GM19351 (cell line): ENCODE results near the gene TMEM115.

Experiments
- ATAC-seq: cut with Tn5 transposase; IDR thresholded peaks from one replicate; pipeline ENCODE4 v1.9.1; 2021; ENCODE audit warnings: mild to moderate bottlenecking, moderate library complexity; ENCODE audit not compliant: unreplicated experiment

Gene TMEM115

DNA sequence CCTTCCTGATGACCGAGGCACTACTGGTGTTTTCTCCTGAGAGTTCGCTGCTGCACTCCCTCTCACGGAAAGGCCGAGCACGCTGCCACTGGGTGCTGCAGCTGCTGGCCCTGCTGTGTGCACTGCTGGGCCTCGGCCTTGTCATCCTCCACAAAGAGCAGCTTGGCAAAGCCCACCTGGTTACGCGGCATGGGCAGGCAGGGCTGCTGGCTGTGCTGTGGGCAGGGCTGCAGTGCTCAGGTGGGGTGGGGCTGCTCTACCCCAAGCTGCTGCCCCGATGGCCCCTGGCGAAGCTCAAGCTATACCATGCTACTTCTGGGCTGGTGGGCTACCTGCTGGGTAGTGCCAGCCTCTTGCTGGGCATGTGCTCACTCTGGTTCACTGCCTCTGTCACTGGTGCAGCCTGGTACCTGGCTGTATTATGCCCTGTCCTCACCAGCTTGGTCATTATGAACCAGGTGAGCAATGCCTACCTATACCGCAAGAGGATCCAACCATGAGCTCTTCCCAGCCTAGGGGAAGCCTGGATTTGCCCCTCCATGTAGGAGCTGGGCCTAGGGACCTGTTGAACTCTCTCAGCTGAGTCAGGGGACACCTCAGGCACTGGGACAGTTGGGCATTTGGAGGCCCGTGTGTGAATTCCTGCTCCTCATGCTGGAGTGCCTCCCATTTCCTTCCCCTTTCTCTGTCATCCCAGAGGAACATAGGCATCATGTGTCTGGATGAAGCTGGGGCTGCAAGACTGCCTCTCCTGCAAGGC, 5.9 kb downstream of the TMEM115 start:
- ATAC-seq: no peak

DNA sequence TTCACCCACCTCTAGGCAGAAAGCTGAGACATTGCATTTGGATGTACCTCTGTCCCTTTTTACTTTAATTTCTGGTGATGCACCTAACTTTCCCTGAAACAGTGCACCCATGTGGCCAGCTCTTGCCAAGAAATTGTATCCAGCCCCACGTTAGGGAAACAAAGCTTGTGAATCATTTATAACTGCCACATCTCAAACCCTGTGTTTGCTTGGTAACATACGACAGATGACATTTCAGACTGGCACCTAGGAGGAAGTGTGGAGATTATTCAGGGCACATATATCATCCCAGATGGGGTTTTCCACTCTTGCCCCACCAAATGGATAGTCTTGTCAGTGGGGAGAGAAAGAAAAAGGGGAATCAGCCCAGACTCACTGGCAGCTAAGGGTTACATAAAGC, 6.5 kb downstream of the TMEM115 start:
- no peak for ATAC-seq

DNA sequence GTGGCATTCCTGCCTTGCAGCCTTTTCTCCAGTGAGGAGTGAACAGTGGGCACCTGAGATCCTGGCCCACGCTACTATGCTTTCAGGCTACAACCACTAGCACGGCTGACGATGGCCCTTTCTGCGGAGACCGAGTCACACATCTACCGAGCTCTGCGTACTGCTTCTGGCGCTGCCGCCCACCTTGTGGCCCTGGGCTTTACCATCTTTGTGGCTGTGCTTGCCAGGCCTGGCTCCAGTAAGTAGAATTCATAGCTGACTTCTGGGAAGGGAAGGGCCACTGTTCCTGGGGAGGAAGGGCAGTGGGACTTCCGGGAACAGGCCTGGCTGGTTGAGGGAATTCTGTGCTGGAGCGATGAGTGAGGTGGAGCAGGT, 8.0 kb downstream of the TMEM115 start:
- ATAC-seq: no peak

DNA sequence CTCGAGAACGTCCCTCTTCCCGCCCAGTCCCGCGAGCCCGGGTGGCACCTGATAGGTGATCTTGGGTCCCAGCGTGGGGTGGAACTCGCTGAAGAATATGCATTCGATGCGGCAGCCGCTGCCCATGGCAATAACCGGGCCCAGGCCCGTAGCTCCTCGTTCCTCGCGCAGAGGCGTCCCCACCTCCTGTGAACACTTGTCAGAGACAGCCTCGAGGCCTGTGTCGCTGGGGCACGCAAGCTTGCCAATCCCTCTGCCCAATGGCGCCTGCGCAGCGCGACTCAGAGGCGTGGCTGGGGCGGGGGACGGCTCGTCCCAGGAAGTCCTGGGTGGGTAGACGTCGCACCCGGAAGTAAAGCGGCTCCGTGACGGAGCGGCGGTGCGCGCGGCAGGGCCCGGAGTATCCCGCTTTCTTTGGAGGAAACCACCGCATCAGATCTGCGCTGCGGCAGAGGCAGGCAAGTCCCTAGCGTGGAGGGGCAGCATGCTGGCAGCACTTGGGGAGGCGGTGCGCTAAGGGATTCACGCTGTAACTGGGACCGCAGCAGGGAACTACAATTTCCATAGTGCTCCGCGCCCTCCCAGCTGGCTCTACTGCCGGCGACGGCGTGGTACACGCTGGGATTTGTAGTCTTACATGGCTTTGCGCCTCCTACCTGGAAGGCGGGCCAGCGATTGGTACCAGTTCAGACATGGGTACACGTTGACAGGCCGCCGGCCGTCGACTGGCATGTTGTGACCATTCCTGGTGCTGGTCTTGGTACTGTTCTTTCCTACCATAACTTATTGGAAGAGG, 8.6 kb downstream of the TMEM115 start, which contains the start of the genes CYB561D2 and NPRL2:
Gene CYB561D2, plus strand, starts transcription at position 336 of the 796 bp plus-strand sequence. CDS start 572 bp downstream, outside the sequence.
Gene NPRL2, minus strand, starts transcription at position 249 of the 796 bp plus-strand sequence. Its CDS starts 123 bp downstream, at position 126.
- peak; percentile 83 for ATAC-seq

DNA sequence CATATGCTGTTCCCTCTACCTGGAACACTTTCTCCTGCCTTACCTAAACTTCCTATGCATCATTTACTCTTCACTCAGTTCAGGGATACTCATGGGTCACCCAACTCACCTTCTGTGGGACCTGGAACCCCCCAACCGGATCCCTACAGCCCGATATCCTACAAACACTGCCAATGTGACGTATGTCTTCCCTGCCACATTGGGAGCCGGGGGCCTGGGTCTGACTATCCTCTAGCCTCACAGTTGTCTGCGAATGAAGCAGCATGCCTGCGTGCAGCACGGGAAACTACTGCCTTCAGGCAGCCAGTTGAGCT, 9.2 kb downstream of the TMEM115 start:
- no peak for ATAC-seq

DNA sequence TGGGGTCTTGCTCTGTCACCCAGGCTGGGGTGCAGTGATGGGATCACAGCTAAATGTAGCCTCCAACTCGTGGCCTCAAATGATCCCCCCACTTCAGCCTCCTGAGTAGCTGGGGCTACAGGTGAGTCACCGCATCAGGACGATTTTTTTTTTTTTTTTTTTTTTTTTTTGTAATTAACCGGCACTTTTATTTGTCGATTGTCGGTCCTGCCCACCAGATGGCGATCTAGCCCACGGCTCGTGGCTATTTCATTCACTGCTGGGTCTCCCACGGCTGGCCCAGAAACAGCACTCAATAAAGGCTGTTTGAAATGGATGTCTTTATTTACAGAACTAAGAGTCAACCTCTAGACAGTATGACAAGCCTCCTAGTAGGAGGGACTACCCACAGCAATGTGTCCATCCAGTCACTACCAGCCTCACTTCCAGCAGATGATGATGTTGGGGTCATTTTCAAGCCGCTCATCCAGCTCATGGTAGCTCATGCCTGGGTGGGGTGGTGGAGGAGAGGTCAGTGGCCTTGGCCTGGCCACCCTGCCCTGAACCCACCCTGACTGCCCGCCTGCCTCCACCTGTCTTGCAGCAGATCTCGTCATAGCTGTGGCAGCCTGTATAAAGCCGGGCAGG, 12.0 kb downstream of the TMEM115 start:
- no peak for ATAC-seq

DNA sequence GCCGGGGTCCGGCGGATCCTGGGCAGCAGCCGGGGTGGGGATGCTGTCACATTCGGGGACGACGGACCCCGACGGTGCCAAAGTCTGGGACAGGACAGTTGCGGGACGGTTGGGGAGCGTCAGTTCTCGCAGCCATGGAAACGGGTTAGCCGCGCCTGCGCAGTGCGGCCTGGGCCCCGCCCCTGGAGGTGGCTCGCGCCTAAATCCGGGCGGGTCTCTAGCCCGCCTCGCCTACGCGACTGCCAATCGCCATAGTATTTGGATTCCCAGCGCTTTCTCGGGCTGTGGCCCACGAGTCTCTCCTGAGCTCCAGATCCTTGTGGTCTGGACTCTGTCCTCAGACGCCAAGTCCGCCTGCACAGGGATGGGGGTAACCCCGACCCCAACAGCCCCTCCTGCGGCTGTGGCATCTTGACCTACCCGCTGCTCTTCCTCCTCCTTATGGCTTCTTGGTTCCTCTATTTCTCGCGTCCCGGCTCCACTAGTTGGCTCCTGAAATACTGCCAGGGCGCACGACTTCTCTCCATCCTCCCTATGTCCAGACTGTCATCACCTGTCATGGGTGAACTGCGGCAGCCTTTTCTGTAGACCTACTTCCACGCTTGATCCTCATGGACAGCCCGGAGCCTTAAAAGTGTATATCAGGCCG, 13.6 kb downstream of the TMEM115 start, which contains the start of gene ZMYND10:
Gene ZMYND10, minus strand, starts transcription at position 147 of the 649 bp plus-strand sequence. CDS start 153 bp downstream, outside the sequence.
- ATAC-seq: no peak

DNA sequence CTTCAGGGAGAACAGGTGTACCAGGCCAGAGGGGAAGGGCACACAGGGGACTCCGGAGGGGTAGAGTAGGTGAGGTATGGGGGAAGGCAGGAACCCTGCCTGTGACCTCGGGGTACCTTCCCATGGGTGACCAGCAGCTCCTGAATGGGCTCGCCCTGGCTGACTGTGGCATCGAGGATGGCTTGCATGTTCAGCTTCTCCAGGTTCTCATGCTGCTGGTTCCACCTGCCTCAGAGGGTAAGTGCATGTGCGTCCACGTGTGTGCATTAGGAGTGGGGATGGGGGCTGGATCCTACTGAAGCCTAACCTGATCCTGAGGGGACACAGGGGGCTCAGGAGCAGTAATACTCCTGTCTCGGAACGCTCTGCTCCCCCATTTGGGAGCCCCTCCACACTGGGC, 14.3 kb downstream of the TMEM115 start:
- ATAC-seq: no peak

DNA sequence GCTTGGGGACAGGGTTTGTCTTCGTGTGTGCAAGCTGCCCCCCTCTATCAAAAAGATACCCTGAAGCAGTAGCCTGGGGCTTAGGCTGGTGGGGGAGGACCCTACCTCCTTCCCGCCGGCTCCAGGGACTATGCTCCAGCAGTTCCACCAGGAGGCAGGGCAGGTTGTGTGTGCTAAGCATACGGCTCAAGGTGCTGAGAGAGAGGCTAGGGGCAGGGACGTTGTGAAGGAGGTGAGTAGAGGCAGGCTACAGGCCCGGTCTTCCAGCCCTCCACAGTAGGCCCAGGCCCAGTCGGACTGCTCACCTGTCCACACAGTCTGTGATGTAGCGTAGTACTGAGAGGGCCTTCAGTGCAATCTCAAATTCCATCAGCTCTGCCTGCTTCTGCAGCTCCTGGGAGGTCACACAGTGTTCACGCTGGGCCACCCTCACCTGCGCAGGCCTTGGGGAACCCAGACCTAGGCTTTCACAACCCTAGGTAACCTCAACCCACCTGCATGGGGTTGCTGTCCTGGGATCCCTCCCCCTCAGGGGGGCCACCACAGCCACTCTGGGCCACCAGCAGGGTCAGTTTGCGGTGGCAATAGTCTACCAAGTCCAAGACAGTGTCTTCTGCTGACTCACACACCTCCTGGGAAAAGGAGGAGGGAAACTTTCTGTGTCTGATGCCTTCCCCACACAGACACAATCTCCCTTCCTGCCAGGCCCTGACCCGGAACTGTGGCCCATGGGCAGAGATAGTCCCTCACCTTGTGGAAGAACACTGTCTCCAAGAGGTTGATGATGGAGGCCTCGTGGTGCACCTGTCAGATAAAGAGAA, 16.3 kb downstream of the TMEM115 start:
- ATAC-seq: no peak

DNA sequence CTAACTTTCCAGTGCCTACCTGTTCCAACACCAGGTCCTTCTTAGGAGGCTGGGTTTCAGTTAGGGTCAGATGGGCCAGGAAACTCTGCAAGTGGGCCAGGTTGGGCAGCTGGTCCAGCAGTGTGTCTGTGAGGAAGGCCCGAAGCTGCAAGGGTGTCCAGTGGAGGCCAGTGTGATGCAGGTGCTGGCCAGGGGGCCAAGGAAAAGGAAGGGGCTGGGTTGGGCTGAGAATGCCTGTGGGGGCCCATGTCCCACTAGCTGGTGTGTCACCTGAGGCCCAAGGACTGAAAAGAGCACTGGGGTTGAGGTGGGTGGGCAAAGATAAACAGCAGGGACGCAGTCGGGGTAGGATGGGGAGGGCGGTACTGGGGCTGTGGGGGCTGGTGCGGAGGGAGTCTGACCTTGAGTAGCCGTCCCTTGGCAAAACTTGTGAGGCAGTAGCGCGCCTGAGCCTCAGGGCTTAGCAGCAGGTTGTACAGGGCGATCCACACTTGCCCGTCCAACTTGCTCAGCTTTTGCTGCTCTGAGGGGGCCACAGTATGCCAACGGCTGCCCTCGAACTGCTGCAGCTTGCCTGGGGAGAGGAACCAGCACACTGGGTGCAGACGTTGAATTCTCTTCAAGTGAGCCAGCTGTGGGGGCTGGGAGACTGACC, 17.2 kb downstream of the TMEM115 start:
- no peak for ATAC-seq

DNA sequence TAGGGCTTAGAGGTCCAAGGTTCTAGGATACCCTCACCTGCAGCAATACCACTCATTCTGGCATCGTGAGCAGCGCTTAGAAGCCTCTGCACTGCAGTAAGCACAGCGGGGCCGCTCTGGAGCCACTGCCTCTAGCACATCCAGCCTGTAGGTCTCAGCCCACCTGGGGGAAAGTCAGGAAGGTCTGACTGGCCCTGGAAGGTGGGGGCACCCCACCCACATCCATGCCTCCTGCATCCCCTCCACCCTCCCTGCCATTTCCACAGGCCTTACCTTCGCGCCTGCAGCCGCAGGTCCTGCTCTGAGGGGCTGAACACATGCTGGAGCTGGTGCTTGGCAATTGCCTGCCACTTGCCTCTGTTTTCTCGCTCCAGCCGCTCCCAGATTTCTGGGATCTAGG, 17.8 kb downstream of the TMEM115 start:
- ATAC-seq: no peak

DNA sequence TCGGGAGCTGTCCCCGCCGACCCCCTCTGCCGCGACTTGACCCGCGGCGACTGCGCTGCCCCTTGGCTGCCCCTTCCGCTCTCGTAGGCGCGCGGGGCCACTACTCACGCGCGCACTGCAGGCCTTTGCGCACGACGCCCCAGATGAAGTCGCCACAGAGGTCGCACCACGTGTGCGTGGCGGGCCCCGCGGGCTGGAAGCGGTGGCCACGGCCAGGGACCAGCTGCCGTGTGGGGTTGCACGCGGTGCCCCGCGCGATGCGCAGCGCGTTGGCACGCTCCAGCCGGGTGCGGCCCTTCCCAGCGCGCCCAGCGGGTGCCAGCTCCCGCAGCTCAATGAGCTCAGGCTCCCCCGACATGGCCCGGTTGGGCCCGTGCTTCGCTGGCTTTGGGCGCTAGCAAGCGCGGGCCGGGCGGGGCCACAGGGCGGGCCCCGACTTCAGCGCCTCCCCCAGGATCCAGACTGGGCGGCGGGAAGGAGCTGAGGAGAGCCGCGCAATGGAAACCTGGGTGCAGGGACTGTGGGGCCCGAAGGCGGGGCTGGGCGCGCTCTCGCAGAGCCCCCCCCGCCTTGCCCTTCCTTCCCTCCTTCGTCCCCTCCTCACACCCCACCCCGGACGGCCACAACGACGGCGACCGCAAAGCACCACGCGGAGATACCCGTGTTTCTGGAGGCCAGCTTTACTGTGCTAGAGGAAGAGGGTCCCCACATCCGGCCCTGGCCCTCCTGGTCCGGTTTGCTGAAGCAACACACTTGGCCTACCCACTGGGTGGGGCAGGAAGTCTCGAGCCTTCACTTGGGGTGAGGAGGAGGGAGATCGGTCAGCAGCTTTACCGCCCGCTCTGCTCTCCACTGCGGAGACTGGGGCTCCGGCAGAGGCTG, 18.6 kb downstream of the TMEM115 start, which contains the start of gene RASSF1:
Gene RASSF1, minus strand, starts transcription at position 389 of the 882 bp plus-strand sequence. Its CDS starts 31 bp downstream, at position 358.
- peak; percentile 29 for ATAC-seq

DNA sequence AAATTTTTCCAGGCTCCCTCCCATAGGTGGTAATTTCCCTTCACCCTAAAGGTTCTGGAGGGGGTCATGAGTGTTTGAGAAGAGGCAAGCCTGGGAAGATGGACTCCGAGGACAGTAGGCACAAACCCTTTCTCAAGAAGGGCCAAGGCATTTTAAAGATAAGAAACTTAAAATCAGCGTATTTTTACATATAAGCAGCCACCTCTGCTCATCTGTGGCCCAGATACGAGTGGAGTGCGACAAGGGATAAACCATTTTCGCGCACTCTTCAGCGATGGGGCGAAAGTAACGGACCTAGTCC, 19.2 kb downstream of the TMEM115 start:
- ATAC-seq: no peak

DNA sequence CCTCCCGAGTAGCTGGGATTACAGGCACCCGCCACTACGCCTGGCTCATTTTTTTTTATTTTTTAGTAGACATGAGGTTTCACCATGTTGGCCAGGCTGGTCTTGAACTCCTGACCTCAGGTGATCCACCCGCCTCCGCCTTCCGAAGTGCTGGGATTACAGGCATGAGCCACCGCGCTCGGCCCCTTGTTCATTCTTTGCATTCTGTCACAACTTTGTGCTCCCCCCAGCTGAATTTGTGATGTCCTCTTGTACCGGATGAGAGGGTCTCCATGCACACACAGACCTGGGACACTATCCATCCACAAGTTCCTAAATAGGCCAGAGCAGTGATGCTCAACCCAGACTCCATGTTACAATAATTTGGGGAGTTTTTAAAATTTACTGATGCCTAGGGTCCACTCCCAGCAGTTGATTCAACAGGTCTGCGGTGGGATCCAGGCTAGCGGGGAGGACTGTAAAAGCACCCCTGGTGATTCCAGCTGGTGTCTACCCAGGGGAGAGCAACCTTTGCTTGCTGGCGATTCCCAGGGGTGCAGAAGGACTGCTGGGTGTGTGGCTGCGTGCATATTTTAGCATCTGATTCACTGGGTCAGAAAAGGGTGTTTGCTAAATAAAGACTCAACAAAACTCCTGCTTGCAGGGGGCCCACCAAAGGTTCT, 19.7 kb downstream of the TMEM115 start:
- ATAC-seq: no peak

DNA sequence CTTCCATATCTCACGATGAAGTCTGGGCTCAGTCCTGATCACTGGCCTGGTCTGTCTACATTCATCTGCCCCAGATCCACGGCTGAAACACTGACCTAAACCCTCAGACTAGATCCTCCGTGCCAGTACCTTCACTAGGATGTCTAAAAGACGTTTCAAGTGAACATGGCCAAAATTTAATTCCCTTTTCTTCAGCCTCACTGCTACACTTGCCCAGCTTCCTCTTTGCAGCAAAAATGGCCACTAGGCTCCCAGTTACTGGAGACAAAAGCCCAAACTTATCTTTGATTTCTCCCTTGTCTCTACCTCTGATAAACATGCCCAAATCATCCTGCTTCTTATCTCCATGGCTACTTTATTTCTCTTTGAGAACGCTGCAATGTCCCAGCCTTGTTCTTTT, 20.4 kb downstream of the TMEM115 start:
- ATAC-seq: no peak

DNA sequence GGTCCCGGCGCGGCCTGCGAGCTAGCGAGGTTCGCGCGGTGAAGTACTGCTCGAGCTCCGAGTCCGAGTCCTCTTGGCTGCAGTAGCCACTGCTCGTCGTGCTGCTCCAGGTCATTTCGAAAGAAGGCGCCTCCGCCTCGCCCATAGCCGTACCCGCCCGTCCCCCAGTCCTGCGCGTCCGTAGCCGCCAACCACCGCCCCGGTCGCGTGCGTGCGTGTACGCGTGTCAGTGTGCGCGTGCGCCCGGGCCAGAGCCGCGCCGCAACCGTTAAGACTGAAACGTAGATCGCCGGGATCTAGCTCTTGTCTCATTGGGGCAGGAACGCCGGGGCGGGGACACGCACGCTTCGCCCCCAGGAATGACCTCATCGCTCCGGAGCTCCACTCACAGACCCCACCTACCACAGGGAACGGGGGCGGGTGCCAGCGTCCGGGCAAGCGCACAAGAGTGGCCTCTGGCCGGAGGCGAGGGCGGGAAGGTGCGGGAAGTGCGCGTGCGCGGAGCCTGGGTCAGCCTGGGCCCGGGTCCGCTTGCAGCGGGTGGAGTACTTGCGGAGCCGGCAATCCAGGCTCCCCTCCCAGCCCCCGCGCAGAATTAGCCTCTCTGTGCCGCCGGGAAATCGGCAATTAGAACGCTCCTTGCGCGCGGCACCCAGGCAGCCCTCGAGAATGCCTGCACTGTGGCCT, 22.0 kb downstream of the TMEM115 start:
- ATAC-seq: peak; percentile 61

DNA sequence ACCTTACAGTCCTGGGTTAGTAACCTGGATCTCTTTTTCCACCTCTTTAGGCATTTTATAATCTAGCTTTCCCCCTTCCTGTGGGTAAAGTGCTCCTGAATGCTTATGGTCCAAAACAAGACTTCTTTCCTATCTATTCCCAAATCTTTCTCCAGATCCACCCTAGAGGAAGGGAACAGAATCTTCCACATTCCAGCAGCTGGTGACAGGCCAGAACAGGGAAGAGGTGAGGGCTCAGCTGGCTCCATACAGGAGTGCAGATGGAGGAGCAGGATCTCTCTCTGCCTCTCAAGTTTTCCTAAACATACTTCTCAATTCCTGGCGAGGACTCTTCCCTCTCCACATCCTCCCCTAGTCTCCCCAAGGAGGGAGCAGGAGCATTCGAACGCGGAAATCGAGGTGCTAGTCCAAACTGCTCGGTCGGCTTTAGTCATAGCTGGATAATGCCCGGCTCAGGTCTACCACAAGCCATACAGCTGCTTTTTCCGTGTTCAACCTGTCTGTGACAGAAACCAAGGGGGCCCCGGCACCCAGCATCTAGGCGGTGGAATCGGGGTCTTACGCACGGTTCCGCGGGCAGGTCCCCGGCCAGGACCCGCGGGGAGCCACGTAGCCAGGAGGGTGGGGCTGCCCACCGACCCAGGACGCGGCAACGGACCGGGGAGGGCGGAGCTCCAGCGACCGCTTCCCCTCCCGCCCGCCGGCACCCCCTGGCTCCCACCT, 22.7 kb downstream of the TMEM115 start:
- ATAC-seq: peak; percentile 1
